Activated T-helper 1 cell treated with anti-CD3 and anti-CD28 coated beads, Interleukin-2, amount 50 U/mL, for 16 hours (primary cell): Measurements from ENCODE around the gene CDH18.

Experiments used
- DNase-seq, 2 donors: peaks; one replicate each; pipeline ENCODE4 v3.0.0-alpha.2; 2020; ENCODE audit warnings: low read depth in 1 of 2, low spot score in 1 of 2

The CDH18 gene

GRCh38 chr5:19492861-19493260, 495.1 kb downstream of the CDH18 start:
- DNase-seq: no peak

- no peak for DNase-seq
Observed at GRCh38 chr5:19488786-19489185, 499.2 kb downstream of the CDH18 start.

DNA sequence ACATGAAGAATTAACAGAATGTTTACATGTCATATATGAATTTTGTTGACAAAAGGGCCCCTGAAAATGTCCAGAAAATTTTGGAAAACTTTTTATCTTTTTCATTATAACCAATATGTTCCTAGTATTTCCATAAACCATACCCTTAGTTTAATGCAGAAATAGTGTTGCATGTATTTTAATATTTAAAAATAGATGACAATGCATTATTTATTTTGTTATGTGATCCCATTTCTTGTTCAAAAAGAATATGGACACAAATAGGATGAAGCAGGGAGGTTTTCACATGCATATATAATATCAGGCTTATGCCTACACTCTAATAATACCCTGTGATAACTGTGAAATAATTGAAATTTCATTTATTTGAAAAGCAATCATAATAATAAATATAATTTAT, 500.5 kb downstream of the CDH18 start:
- no peak for DNase-seq

DNA sequence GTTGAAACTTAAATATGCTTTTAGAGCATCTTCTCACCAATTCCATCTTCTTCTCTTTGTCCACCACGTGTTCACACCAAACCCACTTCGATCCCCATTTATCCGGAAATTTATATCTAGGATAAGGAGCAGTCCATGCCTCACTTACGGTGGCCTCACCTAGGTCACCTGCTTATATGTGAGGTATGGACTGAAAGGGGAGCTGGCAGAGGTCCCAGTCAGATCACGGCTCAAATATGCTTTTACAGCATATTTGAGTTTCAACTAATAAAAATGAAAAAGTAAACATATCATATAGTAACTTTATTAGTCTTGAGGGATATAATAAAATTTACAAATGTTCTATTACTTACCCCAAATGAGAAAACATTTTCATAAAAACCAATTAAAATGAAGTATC, 508.4 kb downstream of the CDH18 start:
- no peak for DNase-seq

DNA sequence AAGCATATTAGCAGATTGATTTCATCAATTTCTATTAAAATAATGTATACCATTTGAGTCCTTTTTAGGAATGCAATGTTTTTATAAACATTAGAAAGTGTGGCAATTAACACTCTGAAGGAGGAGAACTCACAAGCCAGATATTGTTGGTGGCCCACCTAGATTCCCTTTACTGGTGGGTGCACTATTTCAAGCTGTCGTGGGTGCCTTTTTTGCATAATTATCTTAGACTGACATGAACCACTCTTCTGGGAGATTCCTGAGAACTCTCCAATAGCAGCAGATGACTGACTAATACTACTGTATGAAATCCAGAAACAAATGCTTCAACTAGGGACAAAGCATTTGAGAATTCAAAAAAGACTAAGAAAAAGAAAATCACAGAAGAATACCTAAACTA, 526.0 kb downstream of the CDH18 start:
- no peak for DNase-seq

DNA sequence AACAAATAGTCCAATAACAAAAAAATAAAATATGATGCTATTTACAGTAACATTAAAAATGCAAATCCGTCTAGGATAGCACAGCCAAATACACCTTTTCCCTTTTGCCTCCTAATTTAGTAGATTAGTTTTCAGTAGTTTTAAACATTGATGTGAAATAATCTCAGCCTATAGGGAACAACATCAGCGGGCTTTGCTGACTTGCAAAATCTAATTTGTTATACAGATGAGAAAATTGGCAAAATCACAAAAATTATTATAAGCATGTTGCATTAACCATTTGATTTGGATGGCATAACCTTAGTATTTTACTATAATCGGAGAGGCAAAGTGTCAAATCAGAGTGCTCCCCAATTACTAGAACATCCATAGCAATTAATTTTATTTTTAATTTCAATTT, 563.5 kb downstream of the CDH18 start:
- no peak for DNase-seq
